ENCODE results near the gene OOSP3.

The OOSP3 gene

GRCh38 chr11:59878575-59878974 is at the start of gene OOSP3:
OOSP3 (plus strand) TSS chr11:59878782; CDS start chr11:59878809, 27 bp downstream.
- TF ChIP-seq ZFX (IDR thresholded peaks at IDR 0.05): no peak
- no peak for TF ChIP-seq CTCF (conservative IDR thresholded peaks at IDR 0.05)
- no peak within 1 kb of the TSS for H3K27ac ChIP-seq

GRCh38 chr11:59829358-59829757 is 49.2 kb upstream of the OOSP3 start:
- TF ChIP-seq ZFX (IDR thresholded peaks at IDR 0.05): no peak
- H3K27ac ChIP-seq: no peak overlapping the region

- no peak overlapping the region for H3K27ac ChIP-seq
- TF ChIP-seq CTCF (conservative IDR thresholded peaks at IDR 0.05) (no peak), ZFX (IDR thresholded peaks at IDR 0.05) (no peak)
These were observed 45.0 kb upstream of the OOSP3 start for GRCh38 chr11:59833602-59834001.

- TF ChIP-seq ZFX (IDR thresholded peaks at IDR 0.05): no peak
- TF ChIP-seq CTCF (conservative IDR thresholded peaks at IDR 0.05): no peak
- no peak overlapping the region for H3K27ac ChIP-seq
These were observed 39.0 kb upstream of the OOSP3 start for GRCh38 chr11:59839615-59840014.

- H3K27ac ChIP-seq: no peak overlapping the region
- no peak for TF ChIP-seq ZFX (IDR thresholded peaks at IDR 0.05)
These were observed 37.1 kb upstream of the OOSP3 start for GRCh38 chr11:59841514-59841913.

- TF ChIP-seq ZFX (IDR thresholded peaks at IDR 0.05) (no peak), CTCF (conservative IDR thresholded peaks at IDR 0.05) (no peak)
- no peak overlapping the region for H3K27ac ChIP-seq
These were observed 36.3 kb upstream of the OOSP3 start for GRCh38 chr11:59842316-59842715.

- TF ChIP-seq CTCF (conservative IDR thresholded peaks at IDR 0.05) (no peak), ZFX (IDR thresholded peaks at IDR 0.05) (no peak)
- no peak within 1 kb of the TSS for H3K27ac ChIP-seq
These were observed 33.2 kb upstream of the OOSP3 start, which contains the start of gene CBLIF for GRCh38 chr11:59845399-59845798. CBLIF (minus strand) TSS chr11:59845499; CDS start chr11:59845453, 46 bp downstream.

GRCh38 chr11:59846556-59846955 is 32.0 kb upstream of the OOSP3 start:
- no peak overlapping the region for H3K27ac ChIP-seq
- no peak for TF ChIP-seq CTCF (conservative IDR thresholded peaks at IDR 0.05)
- no peak for TF ChIP-seq ZFX (IDR thresholded peaks at IDR 0.05)

All from C4-2B (cell line).